Hippocampal formation (tissue), 2 donors: ENCODE measurements around the gene CAMKMT.

Experiments used
- DNase-seq, 2 donors: peaks; one replicate each; lab custom pipeline; 2025; lab: John Stamatoyannopoulos, UW

The CAMKMT gene

GRCh38 chr2:44772669-44773378, 411.1 kb downstream of the CAMKMT start:
- DNase-seq: no peak

- DNase-seq: no peak
Measured at GRCh38 chr2:44774826-44775492, 413.2 kb downstream of the CAMKMT start.

DNA sequence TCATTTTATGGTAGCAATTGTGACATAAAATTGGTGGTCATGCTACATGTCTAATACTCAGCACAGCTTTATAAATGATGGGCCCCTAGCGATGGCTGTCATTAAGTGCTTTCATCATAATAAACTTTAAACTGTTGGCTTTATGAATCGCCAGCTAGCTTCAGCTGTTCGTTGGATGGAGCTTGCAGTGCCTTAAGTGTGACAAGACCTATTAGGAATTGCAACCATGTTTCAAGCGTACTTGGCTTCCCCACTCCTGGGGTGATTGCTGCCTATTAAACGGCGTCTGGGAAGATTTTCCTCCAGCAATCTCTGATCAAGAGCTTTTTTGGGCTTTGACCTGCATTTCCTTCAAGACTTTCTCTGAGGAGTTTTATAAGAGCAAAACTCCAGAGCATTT, 415.3 kb downstream of the CAMKMT start:
- no peak for DNase-seq

DNA sequence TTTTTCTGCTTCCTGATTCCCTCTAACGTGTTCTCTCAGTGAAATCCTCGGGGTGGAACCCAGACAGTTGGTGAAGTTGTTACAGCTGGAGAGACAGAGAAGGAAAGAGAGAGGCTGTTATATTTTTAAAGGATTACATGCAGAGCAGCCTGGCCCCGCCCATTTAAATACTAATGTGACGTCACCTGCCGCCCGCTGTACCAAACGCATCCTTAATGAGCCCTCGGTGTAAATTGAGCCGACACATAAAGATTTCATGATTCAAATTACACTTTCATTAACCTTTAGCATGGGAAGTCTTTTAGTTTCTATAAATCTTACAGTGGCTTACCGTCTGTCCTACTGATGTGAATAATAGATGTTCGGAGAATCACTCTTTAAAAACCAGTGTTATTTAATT, 415.8 kb downstream of the CAMKMT start:
- DNase-seq: no peak

- no peak for DNase-seq
Measured at GRCh38 chr2:44778221-44778654, 416.5 kb downstream of the CAMKMT start.

DNA sequence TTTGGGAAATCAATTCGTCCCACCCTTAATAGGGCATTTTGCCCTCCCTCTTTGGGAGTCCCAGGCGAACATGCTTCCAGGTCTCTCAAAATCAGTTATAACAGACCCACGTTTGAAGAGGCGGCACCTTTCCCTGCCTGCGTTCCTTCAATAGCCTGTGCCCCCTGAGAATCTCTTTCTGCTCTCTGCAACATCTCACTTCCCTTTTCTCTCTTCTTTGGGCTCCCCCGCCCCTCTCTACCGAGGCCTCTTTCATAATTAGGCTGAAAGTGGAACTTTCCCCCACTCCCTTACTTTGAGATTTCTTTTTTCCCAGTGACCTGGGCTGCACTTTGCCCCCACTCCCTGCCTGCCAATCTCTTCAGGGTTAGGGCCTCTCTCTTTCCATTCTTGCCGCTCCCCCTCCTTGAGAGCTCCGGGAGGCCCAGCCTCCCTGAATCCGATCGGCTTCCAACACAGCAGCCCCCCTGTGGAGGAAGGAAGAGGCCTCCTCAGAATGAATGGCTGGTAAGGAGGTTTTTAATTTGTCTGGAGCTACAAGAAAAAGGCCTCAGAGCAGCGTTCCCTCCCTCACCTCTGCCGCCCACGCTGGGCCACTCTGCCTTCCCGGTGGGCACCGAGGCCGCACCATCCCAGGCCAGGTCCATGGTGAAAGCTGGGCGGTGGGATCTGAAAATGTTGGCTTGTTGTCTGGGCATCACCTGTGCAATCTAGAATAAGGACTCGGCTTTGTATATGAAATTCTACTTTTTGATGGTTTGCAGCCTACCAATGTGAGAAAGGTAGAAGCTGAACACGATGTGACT, 417.1 kb downstream of the CAMKMT start:
- no peak for DNase-seq

DNA sequence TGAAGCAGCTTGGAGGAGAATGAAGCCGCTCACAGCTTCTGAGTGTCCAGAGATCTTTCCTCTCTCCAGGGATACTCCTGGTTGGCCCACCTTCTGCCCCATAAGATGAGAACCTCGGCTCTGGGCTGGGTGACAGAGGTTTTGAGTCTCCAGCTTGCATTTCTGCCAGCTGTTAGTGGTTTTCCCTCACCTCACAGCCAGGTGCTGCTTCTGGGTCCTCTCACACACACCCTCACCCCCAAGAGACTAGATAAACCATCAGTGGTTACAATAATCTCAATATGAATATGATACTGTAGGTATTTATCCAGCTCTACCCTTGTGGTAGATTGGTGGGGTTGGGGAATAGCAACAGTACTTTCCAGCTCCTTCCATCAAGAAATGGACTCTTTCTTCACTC, 418.0 kb downstream of the CAMKMT start:
- no peak for DNase-seq

DNA sequence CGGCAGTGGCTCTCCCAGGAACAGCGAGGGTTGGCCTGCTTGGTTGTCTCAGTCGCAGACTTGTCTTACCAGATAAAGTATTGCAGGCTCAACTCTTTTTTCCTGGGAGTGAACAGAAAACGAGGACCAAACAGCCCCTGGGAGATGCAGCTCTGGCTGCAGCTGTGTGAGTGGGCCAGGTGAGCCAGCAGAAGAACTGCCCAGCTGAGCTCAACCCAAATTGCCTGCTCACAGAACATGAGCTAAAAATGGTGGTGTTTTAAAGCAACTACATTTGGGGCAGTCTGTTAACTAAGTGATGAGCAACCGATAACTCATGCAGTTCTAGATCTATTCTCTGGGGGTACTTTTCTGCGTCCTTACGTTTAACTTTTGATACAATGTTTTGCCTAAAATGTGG, 418.7 kb downstream of the CAMKMT start:
- DNase-seq: no peak

DNA sequence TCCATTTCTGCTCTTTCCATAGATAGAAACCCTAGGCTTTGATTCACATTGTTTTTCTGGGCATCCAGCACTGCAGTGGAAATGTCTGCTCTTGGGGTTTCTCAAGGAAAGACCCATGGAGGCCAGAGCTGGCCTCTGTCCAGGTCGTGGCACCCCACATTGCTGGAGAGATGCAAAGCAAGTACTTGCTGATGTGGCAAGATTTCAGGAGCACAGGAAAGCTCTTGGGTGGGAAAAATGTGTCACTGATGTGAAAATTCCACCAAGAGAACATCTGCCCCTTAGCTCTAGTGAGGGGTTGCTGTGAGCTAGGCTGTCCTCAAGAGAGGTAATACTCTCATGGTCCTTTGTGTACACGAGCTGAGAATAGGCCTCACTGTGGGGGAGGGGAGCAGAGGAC, 423.7 kb downstream of the CAMKMT start:
- DNase-seq: no peak

- no peak for DNase-seq
Measured at GRCh38 chr2:44786045-44786816, 424.5 kb downstream of the CAMKMT start.

DNA sequence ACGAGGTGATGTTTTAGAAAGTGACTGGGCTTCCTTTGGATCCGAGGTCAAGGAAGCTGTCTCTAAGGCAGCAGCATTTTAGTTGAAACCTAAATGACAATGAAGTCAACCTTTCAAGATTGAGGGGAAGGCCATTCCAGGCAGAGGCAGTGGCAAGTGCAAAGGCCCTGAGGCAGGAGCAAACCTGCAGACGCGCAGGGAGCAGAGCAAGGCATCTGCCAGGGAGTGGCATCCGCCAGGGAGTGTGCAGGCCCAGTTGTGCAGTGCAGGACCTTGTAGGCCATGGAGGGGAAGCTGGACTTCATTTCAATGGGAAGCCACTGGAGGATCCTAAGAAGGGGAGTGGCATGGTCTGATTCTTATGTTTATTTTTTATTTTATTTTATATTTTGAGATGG, 425.1 kb downstream of the CAMKMT start:
- no peak for DNase-seq

- DNase-seq: no peak
Measured at GRCh38 chr2:44787663-44788062, 425.9 kb downstream of the CAMKMT start.

DNA sequence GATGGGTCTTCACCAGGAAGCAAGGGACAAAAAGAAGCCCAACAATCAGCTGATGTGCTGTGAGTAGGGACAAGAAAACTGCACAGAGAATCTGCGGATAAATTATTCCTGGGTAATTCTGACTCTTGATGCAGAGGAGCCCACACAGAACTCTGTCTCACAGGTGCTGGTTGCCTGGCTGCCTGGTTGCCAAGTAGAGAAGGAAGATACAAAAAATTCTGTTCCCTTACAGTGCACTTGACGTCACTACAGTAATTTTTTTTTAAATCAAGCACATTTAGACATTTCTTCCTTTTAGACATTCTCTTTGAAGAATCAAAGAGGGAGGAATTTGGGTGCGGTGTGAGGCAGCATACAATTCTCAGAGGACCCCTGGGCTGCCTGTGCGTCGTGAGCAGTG, 427.7 kb downstream of the CAMKMT start:
- no peak for DNase-seq

- no peak for DNase-seq
Measured at GRCh38 chr2:44789971-44790721, 428.4 kb downstream of the CAMKMT start.

GRCh38 chr2:44793322-44793870, 431.6 kb downstream of the CAMKMT start:
- DNase-seq: no peak

- DNase-seq: no peak
Measured at GRCh38 chr2:44796771-44797170, 435.0 kb downstream of the CAMKMT start.

DNA sequence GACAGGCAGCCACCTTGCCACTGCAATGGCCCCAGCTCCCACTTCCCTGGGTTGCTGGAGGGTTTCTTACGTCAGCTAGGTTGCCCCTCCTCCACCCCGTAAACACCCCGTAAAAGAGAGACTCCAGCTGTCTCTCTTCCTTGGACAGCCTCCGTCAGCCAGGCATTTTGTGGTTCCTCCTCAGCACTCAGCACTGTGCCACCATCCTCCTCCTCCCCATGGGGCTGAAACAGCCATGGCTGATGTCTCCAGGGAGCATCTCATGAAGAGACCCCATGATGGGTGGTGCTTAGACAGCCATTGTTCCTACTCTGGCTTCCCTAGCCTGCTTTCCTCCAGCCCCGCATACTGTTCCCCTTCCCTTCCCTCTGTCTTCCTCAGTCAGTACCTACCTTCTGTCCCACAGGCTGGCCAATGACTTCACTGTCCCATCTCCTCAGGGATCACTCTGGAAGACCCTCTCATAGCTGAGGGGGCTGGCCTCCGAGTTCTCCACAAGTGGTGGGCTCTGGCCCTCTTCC, 436.5 kb downstream of the CAMKMT start:
- no peak for DNase-seq

DNA sequence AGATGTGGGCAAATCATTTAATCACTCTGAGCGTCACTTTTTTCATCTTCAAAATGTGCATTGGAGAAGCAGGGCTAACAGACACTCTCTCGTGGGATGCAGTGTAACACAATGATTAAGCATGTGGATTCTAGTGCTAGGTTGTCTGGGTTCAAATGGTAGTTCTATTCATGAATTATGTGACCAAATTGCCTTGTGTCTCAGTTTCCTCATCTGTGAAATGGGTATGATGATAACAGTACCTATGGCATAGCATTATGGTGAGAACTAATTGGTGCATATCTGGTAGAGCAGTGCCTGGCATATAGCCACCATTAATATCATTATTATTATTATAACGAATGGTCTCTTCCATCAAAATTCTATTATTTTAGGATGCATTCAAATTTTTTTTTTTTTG, 437.4 kb downstream of the CAMKMT start:
- no peak for DNase-seq

DNA sequence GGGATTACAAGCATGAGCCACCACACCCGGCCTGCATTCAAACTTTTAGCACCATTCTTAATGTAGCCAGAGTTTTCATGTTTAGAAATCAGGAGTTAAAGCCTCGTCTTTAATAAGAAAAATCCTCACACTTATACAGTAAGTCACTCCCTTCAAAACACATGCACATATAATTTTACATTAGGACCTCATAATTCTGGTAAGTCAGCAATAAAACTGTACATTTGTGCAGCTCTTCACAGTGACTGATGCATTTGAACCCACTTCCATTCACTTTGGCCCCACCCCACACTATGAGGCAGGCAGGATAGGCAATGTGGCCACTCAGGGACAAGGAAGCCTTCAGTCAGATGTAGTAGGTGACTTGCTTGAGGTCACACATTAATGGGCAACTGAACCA, 438.0 kb downstream of the CAMKMT start:
- DNase-seq: no peak

GRCh38 chr2:44801289-44801840, 439.6 kb downstream of the CAMKMT start:
- no peak for DNase-seq
